Thoracic aorta (tissue), 2 donors: ENCODE measurements around the gene KIF20A. TPM values are rescaled to one million over a fixed set of nuclear protein-coding genes. Genes with fewer than 3 reads are reported as not detected.

Source experiments
- ATAC-seq: fragments of 150-250 bp; one replicate; pipeline ENCODE4 v1.8.0; 2017; ENCODE audit warnings: low read depth; ENCODE audit not compliant: insufficient number of reproducible peaks, low FRiP score
- DNase-seq: peaks from one replicate; pipeline ENCODE4 v3.0.0-alpha.2; 2020; ENCODE audit warnings: low spot score
- H3K27ac ChIP-seq, 2 donors: fragments of 200-600 bp; sonication (generic); 1 replicate in 1 of 2; 2 replicates in 1 of 2; pipeline ENCODE4 v1.5.1; 2016; ENCODE audit warnings: mild to moderate bottlenecking in 2 of 2, moderate library complexity in 2 of 2
- H3K27me3 ChIP-seq: fragments of 200-600 bp; sonication (generic); replicated peaks from 2 replicates; pipeline ENCODE4 v1.6.0; 2016; ENCODE audit warnings: mild to moderate bottlenecking; ENCODE audit not compliant: insufficient read depth
- H3K36me3 ChIP-seq: fragments of 200-600 bp; sonication (generic); one replicate; pipeline ENCODE4 v1.5.1; 2016
- H3K4me1 ChIP-seq, 2 donors: fragments of 200-600 bp; sonication (generic); 1 replicate in 1 of 2; 2 replicates in 1 of 2; pipeline versions ENCODE4 v1.5.1 to v1.6.0; 2016; ENCODE audit warnings: low read depth in 2 of 2, mild to moderate bottlenecking in 1 of 2; ENCODE audit not compliant: control insufficient read depth in 1 of 2
- H3K4me3 ChIP-seq: fragments of 200-600 bp; sonication (generic); 2 replicates; pipeline ENCODE4 v1.5.1; 2016; ENCODE audit warnings: mild to moderate bottlenecking
- H3K9me3 ChIP-seq: fragments of 200-600 bp; sonication (generic); 2 replicates; pipeline ENCODE4 v1.5.1; 2016
- CTCF ChIP-seq: fragments of 200-600 bp; sonication (generic); IDR thresholded peaks from one replicate; pipeline ENCODE4 v1.5.1; 2019; ENCODE audit warnings: antibody characterized with exemption
- total RNA-seq, 2 donors: library from RNA; depleted of rRNA; stranded (reverse); fragments of >200 nt; gene quantifications; one replicate each; pipeline versions ENCODE4 v1.1.0 to v1.2.3, GENCODE V29; 2016

The KIF20A gene
- total RNA-seq, 2 donors from 2014 or later = 0.78 to 1.1 TPM

- Histone ChIP-seq H3K4me3 (peak overlapping the region; percentile 83), H3K9me3 (no peaks in the 10 kb centered on the region), H3K4me1 (peaks cover 20 to 27% of the 10 kb centered on the region in 2 donors), H3K27ac (peak overlapping the region; percentile 52 to 79), H3K36me3 (peaks cover 4% of the 10 kb centered on the region), H3K27me3 (no peaks in the 10 kb centered on the region)
- ATAC-seq (no peak), DNase-seq (no peak)
- no peak for TF ChIP-seq CTCF
Observed at GRCh38 chr5:138212828-138213160, 33.9 kb downstream of the KIF20A start.

- no peak for TF ChIP-seq CTCF
- DNase-seq = peak; percentile 93
- Histone ChIP-seq H3K27me3 (no peaks in the 10 kb centered on the region), H3K36me3 (peaks cover 4% of the 10 kb centered on the region), H3K9me3 (no peaks in the 10 kb centered on the region), H3K4me3 (peak within 1 kb of the TSS; percentile 83), H3K4me1 (peaks cover 20 to 27% of the 10 kb centered on the region in 2 donors), H3K27ac (peak within 1 kb of the TSS; percentile 52 to 79)
- ATAC-seq = peak; percentile 99
Observed at GRCh38 chr5:138213161-138214029, 34.5 kb downstream of the KIF20A start, which contains the start of gene CDC23. Gene CDC23, minus strand, starts transcription at chr5:138213323. Its CDS starts 11 bp downstream, at chr5:138213312.

- Histone ChIP-seq H3K4me3 (no peak overlapping the region), H3K9me3 (no peaks in the 10 kb centered on the region), H3K27ac (no peak overlapping the region), H3K4me1 (peaks cover 12 to 13% of the 10 kb centered on the region in 2 donors), H3K36me3 (no peaks in the 10 kb centered on the region), H3K27me3 (no peaks in the 10 kb centered on the region)
- ATAC-seq = no peak
- no peak for DNase-seq
- TF ChIP-seq CTCF = no peak
Observed at GRCh38 chr5:138216799-138217198, 37.9 kb downstream of the KIF20A start.

GRCh38 chr5:138223532-138223931 is 44.6 kb downstream of the KIF20A start:
- no peaks in the 10 kb centered on the region for H3K27me3 ChIP-seq
- H3K4me3 ChIP-seq = no peak overlapping the region
- H3K36me3 ChIP-seq = no peaks in the 10 kb centered on the region
- DNase-seq = no peak
- no peak overlapping the region for H3K27ac ChIP-seq
- H3K9me3 ChIP-seq = peaks cover 3% of the 10 kb centered on the region
- TF ChIP-seq CTCF = no peak
- no peaks in the 10 kb centered on the region for H3K4me1 ChIP-seq
- ATAC-seq = no peak

GRCh38 chr5:138224712-138225111 is 45.8 kb downstream of the KIF20A start:
- Histone ChIP-seq H3K4me3 (no peak overlapping the region), H3K27ac (no peak overlapping the region), H3K9me3 (peaks cover 3% of the 10 kb centered on the region), H3K27me3 (no peaks in the 10 kb centered on the region), H3K36me3 (no peaks in the 10 kb centered on the region), H3K4me1 (no peaks in the 10 kb centered on the region)
- no peak for TF ChIP-seq CTCF
- no peak for ATAC-seq
- DNase-seq = no peak
